ENCODE data around the gene PRMT9. TPM values are rescaled to one million over a fixed set of nuclear protein-coding genes. Genes with fewer than 3 reads are reported as not detected.

PRMT9 gene
- total and polyA plus RNA-seq, 9 of the 15 experiments (the other 6 are each of a cell fraction or from before 2014, with no cell fraction given) = 3.5 to 15.6 (median 7.2) TPM

- no peak for TF ChIP-seq KDM5B (IDR thresholded peaks at IDR 0.05; ENCODE audit: insufficient replicate concordance, low read depth, low read length)
- no peak for TF ChIP-seq ADNP (tag; IDR thresholded peaks at IDR 0.05)
- no peak for TF ChIP-seq ELF1 (tag; IDR thresholded peaks at IDR 0.05)
- no peak for TF ChIP-seq ZBTB12 (CRISPR knock-in tag; IDR thresholded peaks at IDR 0.05)
- TF ChIP-seq E2F3 (CRISPR knock-in tag; IDR thresholded peaks at IDR 0.05) = no peak
These were observed 86.4 kb downstream of the PRMT9 start (continued) for GRCh38 chr4:147597561-147597960.

GRCh38 chr4:147596981-147597380, 87.0 kb downstream of the PRMT9 start:
- FAIRE-seq (no peak), ATAC-seq (no peak), DNase-seq (ENCODE audit: extremely low read depth in 1 of 4, low spot score in 3 of 4) (no peak)
- in situ Hi-C loops (cut with MboI) (loop anchor here (10.0 to 25.0 kb wide), 2 partner anchors 432 to 585 kb away; no protein-coding TSS in a partner anchor), intact Hi-C loops (cut with micrococcal nuclease) (no loop called here)
- Histone ChIP-seq H3K36me3 (ENCODE audit: control insufficient read depth, insufficient read depth, low read length) (no peaks in the 10 kb centered on the region), H2AFZ (ENCODE audit: low read depth, low read length) (no peak overlapping the region), H3K4me2 (ENCODE audit: insufficient read depth, low read length) (no peak overlapping the region), H3K9ac (ENCODE audit: insufficient read depth in 1 of 2, low read depth in 2 of 2, low read length in 2 of 2) (no peak overlapping the region), H3K27me3 (ENCODE audit: control insufficient read depth in 2 of 2, insufficient read depth in 2 of 2, low read length in 2 of 2) (peaks cover 0 to 12% of the 10 kb centered on the region in 2 experiments; a peak in 1 of 5 replicates), H4K20me1 (replicated peaks; ENCODE audit: control insufficient read depth, insufficient read depth, low read length) (no peaks in the 10 kb centered on the region), H3K27ac (ENCODE audit: extremely low read depth, low read depth, low read length) (no peak overlapping the region), H3K79me2 (ENCODE audit: control insufficient read depth, insufficient read depth, low read length) (no peaks in the 10 kb centered on the region), H3K9me1 (ENCODE audit: control insufficient read depth, insufficient read depth, low read length) (no peaks in the 10 kb centered on the region), H3K4me1 (replicated peaks in 1 of 2; ENCODE audit: control insufficient read depth in 2 of 2, insufficient read depth in 2 of 2, low read length in 2 of 2) (no peaks in the 10 kb centered on the region), H3K4me3 (no peak overlapping the region), H3K9me3 (replicated peaks; ENCODE audit: control insufficient read depth, insufficient read depth, low read depth, low read length) (no peaks in the 10 kb centered on the region)
- WGBS (ENCODE audit: insufficient coverage, low coverage, missing lambda C conversion rate) = 0% methylated on average over 1 of the region's 1 CpG
- CTCF ChIA-PET (ENCODE audit: low intra/inter-chr PET ratio) = interaction anchor here (1.4 kb wide), 1 partner anchor 270 kb away, joined by 5 read pairs; no protein-coding TSS in a partner anchor
- BruUV-seq (replicated peaks) = no TSS peak
- POLR2A ChIA-PET = interaction anchor here (0.6 to 1.1 kb wide), 2 partner anchors 11 to 1833 kb away, joined by 3 read pairs; no protein-coding TSS in a partner anchor
- TF ChIP-seq RBBP5 (IDR thresholded peaks at IDR 0.05; ENCODE audit: borderline replicate concordance, insufficient read depth, low read length, poor library complexity, severe bottlenecking) = no peak
- no peak for TF ChIP-seq ZNF586 (CRISPR knock-in tag; conservative IDR thresholded peaks at IDR 0.05)
- TF ChIP-seq SRSF1 (IDR thresholded peaks at IDR 0.05; ENCODE audit: low read depth, low read length) = no peak
- no peak for TF ChIP-seq ARHGAP35 (IDR thresholded peaks at IDR 0.05; ENCODE audit: partially characterized antibody)
- TF ChIP-seq ELF2 (CRISPR knock-in tag; IDR thresholded peaks at IDR 0.05) = no peak
- TF ChIP-seq BCL6 (CRISPR knock-in tag; IDR thresholded peaks at IDR 0.05) = no peak
- TF ChIP-seq ZNF354B (CRISPR knock-in tag; IDR thresholded peaks at IDR 0.05) = no peak
- no peak for TF ChIP-seq ZNF398 (CRISPR knock-in tag; IDR thresholded peaks at IDR 0.05)
- no peak for TF ChIP-seq YY1 (IDR thresholded peaks at IDR 0.05; ENCODE audit: borderline replicate concordance in 1 of 3, control insufficient read depth in 1 of 3, extremely low read depth in 1 of 3, insufficient read depth in 3 of 3, insufficient read length in 1 of 3, insufficient replicate concordance in 2 of 3, low read depth in 1 of 3, low read length in 2 of 3)
- TF ChIP-seq KDM4B (IDR thresholded peaks at IDR 0.05; ENCODE audit: borderline replicate concordance in 2 of 2, low read depth in 1 of 2) = no peak
- TF ChIP-seq KDM5B (IDR thresholded peaks at IDR 0.05; ENCODE audit: insufficient replicate concordance, low read depth, low read length) = no peak
- TF ChIP-seq RAD51 (IDR thresholded peaks at IDR 0.05; ENCODE audit: borderline replicate concordance, low read depth) = no peak
- TF ChIP-seq HOXB6 (CRISPR knock-in tag; IDR thresholded peaks at IDR 0.05; ENCODE audit: borderline replicate concordance) = no peak

Data from K562 (cell line).